SK-N-SH (cell line): ENCODE measurements around the gene GRB7. TPM values are rescaled to one million over a fixed set of nuclear protein-coding genes. Genes with fewer than 3 reads are reported as not detected.
A peak's percentile ranks its signal among the peaks of the same experiment; 100 is the strongest.

Experiments
- CTCF ChIA-PET: fragments of 300-600, 350-600 bp; formaldehyde crosslinking; extraction: SDS; loops from one replicate; lab custom pipeline; 2021; lab: Yijun Ruan, JAX
- POLR2A ChIA-PET: fragments of 350-600 bp; sonication (Branson Sonifier 250); formaldehyde crosslinking; extraction: SDS; loops from one replicate; lab custom pipeline; 2020; ENCODE audit warnings: antibody characterized with exemption, inconsistent platforms; lab: Yijun Ruan, JAX
- DNase-seq: peaks from one replicate; pipeline ENCODE4 v3.0.0; 2012
- H2AFZ ChIP-seq: fragments of 200-600 bp; sonication (generic); 2 replicates; pipeline ENCODE4 v1.8.1; 2016; ENCODE audit warnings: antibody characterized with exemption, mild to moderate bottlenecking, low read depth
- H3F3A ChIP-seq: fragments of 200-600 bp; sonication (generic); replicated peaks from 2 replicates; pipeline ENCODE3; 2016; ENCODE audit warnings: antibody characterized with exemption, mild to moderate bottlenecking; ENCODE audit not compliant: insufficient read depth
- H3K27ac ChIP-seq, 2 experiments: fragments of 200-500 bp in 1 of 2; fragments of 200-600 bp in 1 of 2; sonication (Bioruptor generic) in 1 of 2; sonication (generic), shearing (Covaris generic) in 1 of 2; 2 replicates each; pipeline versions ENCODE4 v1.5.1 to v1.6.1; 2014 to 2016; ENCODE audit warnings: low read depth in 2 of 2, inconsistent platforms in 1 of 2, low read length in 1 of 2, mild to moderate bottlenecking in 1 of 2, mixed read lengths in 1 of 2
- H3K27me3 ChIP-seq: fragments of 200-600 bp; sonication (generic), shearing (Covaris generic); 2 replicates; pipeline ENCODE4 v1.6.1; 2016; ENCODE audit warnings: mixed run types; ENCODE audit not compliant: insufficient read depth
- H3K36me3 ChIP-seq, 2 experiments: fragments of 200-500 bp in 1 of 2; fragments of 200-600 bp in 1 of 2; sonication (Bioruptor generic) in 1 of 2; sonication (generic) in 1 of 2; replicated peaks in 1 of 2; 2 replicates each; pipeline versions ENCODE3 to v1.5.1; 2014 to 2016; ENCODE audit warnings: low read length in 1 of 2, mild to moderate bottlenecking in 1 of 2; ENCODE audit not compliant: insufficient read depth in 2 of 2, control insufficient read depth in 1 of 2
- H3K4me1 ChIP-seq, 2 experiments: fragments of 200-500 bp in 1 of 2; fragments of 200-600 bp in 1 of 2; sonication (Bioruptor generic) in 1 of 2; sonication (generic), shearing (Covaris generic) in 1 of 2; 2 replicates each; pipeline versions ENCODE4 v1.5.1 to v1.6.1; 2014 to 2016; ENCODE audit warnings: low read depth in 1 of 2, low read length in 1 of 2, mixed run types in 1 of 2; ENCODE audit not compliant: insufficient read depth in 2 of 2, control insufficient read depth in 1 of 2
- H3K4me2 ChIP-seq: fragments of 200-600 bp; sonication (generic), shearing (Covaris generic); 2 replicates; pipeline ENCODE4 v1.6.1; 2017; ENCODE audit warnings: mixed run types
- H3K4me3 ChIP-seq, 2 experiments: fragments of 200-500 bp in 1 of 2; fragments of 200-600 bp in 1 of 2; sonication (Bioruptor generic) in 1 of 2; sonication (generic), shearing (Covaris generic) in 1 of 2; 2 replicates each; pipeline versions ENCODE4 v1.5.1 to v1.8.1; 2014 to 2016; ENCODE audit warnings: low read depth in 2 of 2, inconsistent platforms in 1 of 2, low read length in 1 of 2, mild to moderate bottlenecking in 1 of 2, mixed read lengths in 1 of 2, moderate library complexity in 1 of 2
- H3K79me2 ChIP-seq: fragments of 200-600 bp; sonication (generic); 2 replicates; pipeline ENCODE4 v1.8.1; 2017; ENCODE audit warnings: mild to moderate bottlenecking; ENCODE audit not compliant: insufficient read depth
- H3K9ac ChIP-seq: fragments of 200-600 bp; sonication (generic); 2 replicates; pipeline ENCODE4 v1.6.1; 2017; ENCODE audit warnings: mixed run types
- H3K9me2 ChIP-seq: fragments of 200-600 bp; sonication (generic); 2 replicates; pipeline ENCODE4 v1.6.1; 2017; ENCODE audit warnings: mixed run types
- H3K9me3 ChIP-seq: fragments of 200-600 bp; sonication (generic); 2 replicates; pipeline ENCODE4 v1.6.1; 2017; ENCODE audit warnings: mixed run types, mild to moderate bottlenecking, moderate library complexity
- H4K20me1 ChIP-seq: fragments of 200-600 bp; sonication (generic); 2 replicates; pipeline ENCODE4 v1.6.1; 2017; ENCODE audit warnings: mild to moderate bottlenecking, mixed run types; ENCODE audit not compliant: insufficient read depth
- EP300 ChIP-seq, 2 experiments: IDR thresholded peaks; 2 replicates each; pipeline versions ENCODE4 v1.4.0 to v1.6.1; 2012; ENCODE audit warnings: borderline replicate concordance in 1 of 2, low read depth in 1 of 2, low read length in 1 of 2
- FOSL2 ChIP-seq: IDR thresholded peaks from 2 replicates; pipeline ENCODE4 v1.4.0; 2012; ENCODE audit warnings: low read depth, mild to moderate bottlenecking, moderate library complexity, borderline replicate concordance
- FOXM1 ChIP-seq: IDR thresholded peaks from 2 replicates; pipeline ENCODE4 v1.4.0; 2012; ENCODE audit warnings: low read depth, mild to moderate bottlenecking
- MXI1 ChIP-seq: IDR thresholded peaks from 2 replicates; pipeline ENCODE4 v1.6.1; 2012; ENCODE audit warnings: mild to moderate bottlenecking, low read depth, low read length, improper control_type of control experiment
- RXRA ChIP-seq: IDR thresholded peaks from 2 replicates; pipeline ENCODE4 v1.4.0; 2012; ENCODE audit warnings: low read depth, mild to moderate bottlenecking, borderline replicate concordance
- SIN3A ChIP-seq: IDR thresholded peaks from 2 replicates; pipeline ENCODE4 v1.6.1; 2012; ENCODE audit warnings: low read depth, mild to moderate bottlenecking, low read length, moderate library complexity, borderline replicate concordance
- TAF1 ChIP-seq: IDR thresholded peaks from 2 replicates; pipeline ENCODE4 v1.6.1; 2012; ENCODE audit warnings: low read depth, mild to moderate bottlenecking, low read length, moderate library complexity, borderline replicate concordance
- WGBS: methylation state at CpG from one replicate; pipeline ENCODE4 v1.1.6; 2017; ENCODE audit warnings: low lambda C conversion rate; 5-methylcytosine and 5-hydroxymethylcytosine counted together
- polyA plus RNA-seq, 3 experiments: library from polyadenylated mRNA; depleted of rRNA; stranded (reverse); fragments of >200 nt; gene quantifications; 2 replicates each; pipeline ENCODE4 v1.2.3, GENCODE V29; 2012
- TF ChIP-seq, protein P1 (sequence below): fragments of 150-350 bp; IDR thresholded peaks from 2 replicates; pipeline ENCODE4 v1.6.1; 2016; ENCODE audit warnings: mild to moderate bottlenecking, low read depth, low read length
- TF ChIP-seq, protein P2 (sequence below): IDR thresholded peaks from 2 replicates; pipeline ENCODE4 v1.4.0; 2012; ENCODE audit warnings: low read depth, borderline replicate concordance
- TF ChIP-seq, protein P3 (sequence below): fragments of 150-350 bp; IDR thresholded peaks from 2 replicates; pipeline ENCODE4 v1.6.1; 2017; ENCODE audit warnings: antibody characterized with exemption, low read length, low read depth, borderline replicate concordance

The GRB7 gene
- polyA plus RNA-seq, 1 of the 3 experiments (the other 2 are of a cell fraction), result not detected

DNA sequence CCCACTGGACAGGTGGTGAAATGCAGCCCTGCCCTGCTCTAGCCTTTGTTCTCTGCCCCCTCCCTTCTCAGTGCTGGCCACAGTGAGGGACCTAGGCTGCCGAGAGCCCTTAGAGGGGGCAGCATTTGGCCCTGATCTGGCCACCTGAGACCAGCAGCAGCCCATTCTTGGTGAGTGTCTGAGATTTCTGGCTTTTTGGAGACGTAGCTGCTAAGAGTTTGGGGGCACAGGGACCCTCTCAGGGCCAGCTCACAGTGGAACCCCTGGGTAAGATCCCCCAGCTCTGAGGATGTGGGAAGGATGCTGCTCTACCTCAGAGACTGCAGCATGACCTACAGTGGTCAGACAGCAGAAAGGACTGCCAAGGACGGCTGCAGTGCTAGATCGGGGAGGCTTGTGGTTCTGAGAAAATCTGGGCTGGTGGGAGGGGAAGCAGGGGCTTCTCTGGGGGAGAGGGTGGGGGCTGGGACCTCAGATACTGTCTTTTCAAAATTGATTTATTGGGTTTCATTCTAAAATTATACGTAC lies 13.3 kb downstream of the GRB7 start:
- DNase-seq, result no peak
- no peaks in the 10 kb centered on the region for H4K20me1 ChIP-seq
- no peaks in the 10 kb centered on the region for H3K79me2 ChIP-seq
- H3K36me3 ChIP-seq, result no peaks in the 10 kb centered on the region
- POLR2A ChIA-PET, result interaction anchor here (1.8 kb wide), 1 partner anchor 129 kb away, joined by 5 read pairs; no protein-coding TSS in a partner anchor
- H3K9ac ChIP-seq, result no peak overlapping the region
- WGBS, result 67% methylated on average over 3 of the region's 5 CpGs
- peaks cover 5% of the 10 kb centered on the region for H3F3A ChIP-seq
- H3K27ac ChIP-seq, result no peak overlapping the region
- H3K27me3 ChIP-seq, result no peaks in the 10 kb centered on the region
- peaks cover 0 to 12% of the 10 kb centered on the region in 2 experiments; a peak in 1 of 4 replicates for H3K4me1 ChIP-seq
- H2AFZ ChIP-seq, result no peak overlapping the region
- CTCF ChIA-PET, result interaction anchor here (1.0 to 4.1 kb wide), 3 partner anchors 21 to 129 kb away, joined by 4 to 28 read pairs (median 12); partner anchors contain the start of gene MIEN1
- TF ChIP-seq, protein P1, sequence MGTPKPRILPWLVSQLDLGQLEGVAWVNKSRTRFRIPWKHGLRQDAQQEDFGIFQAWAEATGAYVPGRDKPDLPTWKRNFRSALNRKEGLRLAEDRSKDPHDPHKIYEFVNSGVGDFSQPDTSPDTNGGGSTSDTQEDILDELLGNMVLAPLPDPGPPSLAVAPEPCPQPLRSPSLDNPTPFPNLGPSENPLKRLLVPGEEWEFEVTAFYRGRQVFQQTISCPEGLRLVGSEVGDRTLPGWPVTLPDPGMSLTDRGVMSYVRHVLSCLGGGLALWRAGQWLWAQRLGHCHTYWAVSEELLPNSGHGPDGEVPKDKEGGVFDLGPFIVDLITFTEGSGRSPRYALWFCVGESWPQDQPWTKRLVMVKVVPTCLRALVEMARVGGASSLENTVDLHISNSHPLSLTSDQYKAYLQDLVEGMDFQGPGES, result no peak
- TF ChIP-seq, protein P2, sequence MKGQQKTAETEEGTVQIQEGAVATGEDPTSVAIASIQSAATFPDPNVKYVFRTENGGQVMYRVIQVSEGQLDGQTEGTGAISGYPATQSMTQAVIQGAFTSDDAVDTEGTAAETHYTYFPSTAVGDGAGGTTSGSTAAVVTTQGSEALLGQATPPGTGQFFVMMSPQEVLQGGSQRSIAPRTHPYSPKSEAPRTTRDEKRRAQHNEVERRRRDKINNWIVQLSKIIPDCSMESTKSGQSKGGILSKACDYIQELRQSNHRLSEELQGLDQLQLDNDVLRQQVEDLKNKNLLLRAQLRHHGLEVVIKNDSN, result no peak
- TF ChIP-seq TAF1 (no peak), FOSL2 (no peak), FOXM1 (no peak), RXRA (no peak)
- TF ChIP-seq, protein P3, sequence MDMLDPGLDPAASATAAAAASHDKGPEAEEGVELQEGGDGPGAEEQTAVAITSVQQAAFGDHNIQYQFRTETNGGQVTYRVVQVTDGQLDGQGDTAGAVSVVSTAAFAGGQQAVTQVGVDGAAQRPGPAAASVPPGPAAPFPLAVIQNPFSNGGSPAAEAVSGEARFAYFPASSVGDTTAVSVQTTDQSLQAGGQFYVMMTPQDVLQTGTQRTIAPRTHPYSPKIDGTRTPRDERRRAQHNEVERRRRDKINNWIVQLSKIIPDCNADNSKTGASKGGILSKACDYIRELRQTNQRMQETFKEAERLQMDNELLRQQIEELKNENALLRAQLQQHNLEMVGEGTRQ, result no peak
- TF ChIP-seq, all 33 proteins: peak for 0
- H3K4me3 ChIP-seq, result no peak overlapping the region
- no peak overlapping the region for H3K4me2 ChIP-seq
- H3K9me2 ChIP-seq, result no peaks in the 10 kb centered on the region
- no peaks in the 10 kb centered on the region for H3K9me3 ChIP-seq

DNA sequence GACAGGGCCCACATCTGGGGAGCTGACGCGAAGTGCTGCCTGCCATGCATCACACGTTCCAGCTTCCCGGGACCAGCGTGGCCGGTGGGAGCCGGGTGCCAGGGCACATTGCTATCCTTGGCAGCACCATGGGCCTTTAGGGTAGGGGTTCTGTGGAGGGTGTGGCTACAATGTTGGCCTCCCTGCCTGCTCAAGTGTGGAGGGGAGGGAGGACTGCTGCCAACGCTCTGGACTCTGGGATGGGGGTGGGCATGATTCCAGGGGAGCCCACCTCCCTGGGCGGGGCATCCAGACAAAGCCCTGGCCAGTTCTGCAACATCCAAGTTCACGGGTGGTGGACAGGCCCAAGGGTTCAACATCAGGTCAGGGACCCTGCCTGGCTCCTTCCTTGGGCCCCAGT lies 13.9 kb downstream of the GRB7 start:
- H3K36me3 ChIP-seq, result no peaks in the 10 kb centered on the region
- no peaks in the 10 kb centered on the region for H4K20me1 ChIP-seq
- H3F3A ChIP-seq, result peaks cover 5% of the 10 kb centered on the region
- no peak overlapping the region for H3K9ac ChIP-seq
- TF ChIP-seq SIN3A (no peak), EP300 (IDR thresholded peaks at IDR 0.05; ENCODE audit: borderline replicate concordance in 1 of 2, low read depth in 1 of 2, low read length in 1 of 2) (no peak), MXI1 (no peak)
- CTCF ChIA-PET, result interaction anchor here (1.0 to 4.1 kb wide), 4 partner anchors 13 to 130 kb away, joined by 4 to 28 read pairs (median 10); partner anchors contain the start of gene MIEN1
- H3K9me2 ChIP-seq, result no peaks in the 10 kb centered on the region
- H3K4me1 ChIP-seq, result peaks cover 0 to 12% of the 10 kb centered on the region in 2 experiments; a peak in 1 of 4 replicates
- peak; percentile 31 for DNase-seq
- H3K79me2 ChIP-seq, result no peaks in the 10 kb centered on the region
- 86% methylated on average over 8 of the region's 10 CpGs for WGBS
- no peak overlapping the region for H3K4me3 ChIP-seq
- H2AFZ ChIP-seq, result no peak overlapping the region
- H3K27ac ChIP-seq, result no peak overlapping the region
- H3K27me3 ChIP-seq, result no peaks in the 10 kb centered on the region
- no peaks in the 10 kb centered on the region for H3K9me3 ChIP-seq
- POLR2A ChIA-PET, result interaction anchor here (1.8 kb wide), 1 partner anchor 130 kb away, joined by 5 read pairs; no protein-coding TSS in a partner anchor
- H3K4me2 ChIP-seq, result no peak overlapping the region
